Measurements from ENCODE around the gene ELFN1.

The ELFN1 gene

GRCh38 chr7:1647961-1648672 lies 22.0 kb upstream of the ELFN1 start:
- Histone ChIP-seq H3K4me1 (ENCODE audit: insufficient read depth, low read length) (no peaks in the 10 kb centered on the region; the same call in 1 of the 2 replicates), H3K36me3 (ENCODE audit: insufficient read depth, low read length) (no peaks in the 10 kb centered on the region), H3K9ac (ENCODE audit: low read depth, low read length) (no peak overlapping the region), H3K9me3 (ENCODE audit: control insufficient read depth, insufficient read depth, low read length) (no peaks in the 10 kb centered on the region)

GRCh38 chr7:1649751-1650326 lies 20.2 kb upstream of the ELFN1 start:
- H3K9me3 ChIP-seq (ENCODE audit: control insufficient read depth, insufficient read depth, low read length): no peaks in the 10 kb centered on the region
- H3K36me3 ChIP-seq (ENCODE audit: insufficient read depth, low read length): no peaks in the 10 kb centered on the region
- H3K4me1 ChIP-seq (ENCODE audit: insufficient read depth, low read length): no peaks in the 10 kb centered on the region; the same call in 1 of the 2 replicates
- H3K9ac ChIP-seq (ENCODE audit: low read depth, low read length): no peak overlapping the region

GRCh38 chr7:1650363-1651030 lies 19.6 kb upstream of the ELFN1 start:
- no peaks in the 10 kb centered on the region; the same call in 1 of the 2 replicates for H3K4me1 ChIP-seq (ENCODE audit: insufficient read depth, low read length)
- H3K36me3 ChIP-seq (ENCODE audit: insufficient read depth, low read length): no peaks in the 10 kb centered on the region
- H3K9me3 ChIP-seq (ENCODE audit: control insufficient read depth, insufficient read depth, low read length): no peaks in the 10 kb centered on the region
- H3K9ac ChIP-seq (ENCODE audit: low read depth, low read length): no peak overlapping the region

GRCh38 chr7:1651031-1651446 lies 19.0 kb upstream of the ELFN1 start:
- H3K36me3 ChIP-seq (ENCODE audit: insufficient read depth, low read length): no peaks in the 10 kb centered on the region
- no peaks in the 10 kb centered on the region; the same call in 1 of the 2 replicates for H3K4me1 ChIP-seq (ENCODE audit: insufficient read depth, low read length)
- no peaks in the 10 kb centered on the region for H3K9me3 ChIP-seq (ENCODE audit: control insufficient read depth, insufficient read depth, low read length)
- H3K9ac ChIP-seq (ENCODE audit: low read depth, low read length): no peak overlapping the region

- no peak overlapping the region for H3K9ac ChIP-seq (ENCODE audit: low read depth, low read length)
- no peaks in the 10 kb centered on the region for H3K9me3 ChIP-seq (ENCODE audit: control insufficient read depth, insufficient read depth, low read length)
- no peaks in the 10 kb centered on the region; the same call in 1 of the 2 replicates for H3K4me1 ChIP-seq (ENCODE audit: insufficient read depth, low read length)
- H3K36me3 ChIP-seq (ENCODE audit: insufficient read depth, low read length): no peaks in the 10 kb centered on the region
These were observed 18.2 kb upstream of the ELFN1 start for GRCh38 chr7:1651891-1652290.

GRCh38 chr7:1653500-1653899 lies 16.6 kb upstream of the ELFN1 start:
- H3K9me3 ChIP-seq (ENCODE audit: control insufficient read depth, insufficient read depth, low read length): no peaks in the 10 kb centered on the region
- H3K4me1 ChIP-seq (ENCODE audit: insufficient read depth, low read length): no peaks in the 10 kb centered on the region; the same call in 1 of the 2 replicates
- H3K36me3 ChIP-seq (ENCODE audit: insufficient read depth, low read length): no peaks in the 10 kb centered on the region
- H3K9ac ChIP-seq (ENCODE audit: low read depth, low read length): no peak overlapping the region

GRCh38 chr7:1654111-1654510 lies 16.0 kb upstream of the ELFN1 start:
- Histone ChIP-seq H3K36me3 (ENCODE audit: insufficient read depth, low read length) (no peaks in the 10 kb centered on the region), H3K9ac (ENCODE audit: low read depth, low read length) (no peak overlapping the region), H3K4me1 (ENCODE audit: insufficient read depth, low read length) (no peaks in the 10 kb centered on the region; the same call in 1 of the 2 replicates), H3K9me3 (ENCODE audit: control insufficient read depth, insufficient read depth, low read length) (no peaks in the 10 kb centered on the region)

GRCh38 chr7:1654738-1655475 lies 15.2 kb upstream of the ELFN1 start:
- Histone ChIP-seq H3K36me3 (ENCODE audit: insufficient read depth, low read length) (no peaks in the 10 kb centered on the region), H3K9me3 (ENCODE audit: control insufficient read depth, insufficient read depth, low read length) (no peaks in the 10 kb centered on the region), H3K9ac (ENCODE audit: low read depth, low read length) (no peak overlapping the region), H3K4me1 (ENCODE audit: insufficient read depth, low read length) (no peaks in the 10 kb centered on the region; the same call in 1 of the 2 replicates)

- Histone ChIP-seq H3K36me3 (ENCODE audit: insufficient read depth, low read length) (no peaks in the 10 kb centered on the region), H3K4me1 (ENCODE audit: insufficient read depth, low read length) (no peaks in the 10 kb centered on the region), H3K9me3 (ENCODE audit: control insufficient read depth, insufficient read depth, low read length) (no peaks in the 10 kb centered on the region), H3K9ac (ENCODE audit: low read depth, low read length) (no peak overlapping the region)
These were observed 10.4 kb upstream of the ELFN1 start for GRCh38 chr7:1659696-1660095.

GRCh38 chr7:1661461-1661860 lies 8.6 kb upstream of the ELFN1 start:
- Histone ChIP-seq H3K4me1 (ENCODE audit: insufficient read depth, low read length) (no peaks in the 10 kb centered on the region), H3K36me3 (ENCODE audit: insufficient read depth, low read length) (no peaks in the 10 kb centered on the region), H3K9me3 (ENCODE audit: control insufficient read depth, insufficient read depth, low read length) (no peaks in the 10 kb centered on the region), H3K9ac (ENCODE audit: low read depth, low read length) (no peak overlapping the region)

GRCh38 chr7:1662101-1662500 lies 8.0 kb upstream of the ELFN1 start:
- H3K36me3 ChIP-seq (ENCODE audit: insufficient read depth, low read length): no peaks in the 10 kb centered on the region

GRCh38 chr7:1662767-1663166 lies 7.3 kb upstream of the ELFN1 start:
- no peaks in the 10 kb centered on the region for H3K36me3 ChIP-seq (ENCODE audit: insufficient read depth, low read length)
- H3K9me3 ChIP-seq (ENCODE audit: control insufficient read depth, insufficient read depth, low read length): no peaks in the 10 kb centered on the region
- no peak overlapping the region for H3K9ac ChIP-seq (ENCODE audit: low read depth, low read length)
- no peaks in the 10 kb centered on the region for H3K4me1 ChIP-seq (ENCODE audit: insufficient read depth, low read length)

More at GRCh38 chr7:1662101-1662500, 8.0 kb upstream of the ELFN1 start:
- no peaks in the 10 kb centered on the region for H3K4me1 ChIP-seq (ENCODE audit: insufficient read depth, low read length)
- no peak overlapping the region for H3K9ac ChIP-seq (ENCODE audit: low read depth, low read length)
- H3K9me3 ChIP-seq (ENCODE audit: control insufficient read depth, insufficient read depth, low read length): no peaks in the 10 kb centered on the region

- no peaks in the 10 kb centered on the region for H3K36me3 ChIP-seq (ENCODE audit: insufficient read depth, low read length)
- H3K4me1 ChIP-seq (ENCODE audit: insufficient read depth, low read length): peaks cover 3% of the 10 kb centered on the region; the same call in 1 of the 2 replicates
- H3K9ac ChIP-seq (ENCODE audit: low read depth, low read length): no peak overlapping the region
- no peaks in the 10 kb centered on the region for H3K9me3 ChIP-seq (ENCODE audit: control insufficient read depth, insufficient read depth, low read length)
These were observed 6.9 kb upstream of the ELFN1 start for GRCh38 chr7:1663223-1663622.
